ENCODE results near the gene ARID3A. TPM values are rescaled to one million over a fixed set of nuclear protein-coding genes. Genes with fewer than 3 reads are reported as not detected.

The ARID3A gene
- total RNA-seq, 2 donors from 2014 or later: 3.8 to 18.7 TPM

DNA sequence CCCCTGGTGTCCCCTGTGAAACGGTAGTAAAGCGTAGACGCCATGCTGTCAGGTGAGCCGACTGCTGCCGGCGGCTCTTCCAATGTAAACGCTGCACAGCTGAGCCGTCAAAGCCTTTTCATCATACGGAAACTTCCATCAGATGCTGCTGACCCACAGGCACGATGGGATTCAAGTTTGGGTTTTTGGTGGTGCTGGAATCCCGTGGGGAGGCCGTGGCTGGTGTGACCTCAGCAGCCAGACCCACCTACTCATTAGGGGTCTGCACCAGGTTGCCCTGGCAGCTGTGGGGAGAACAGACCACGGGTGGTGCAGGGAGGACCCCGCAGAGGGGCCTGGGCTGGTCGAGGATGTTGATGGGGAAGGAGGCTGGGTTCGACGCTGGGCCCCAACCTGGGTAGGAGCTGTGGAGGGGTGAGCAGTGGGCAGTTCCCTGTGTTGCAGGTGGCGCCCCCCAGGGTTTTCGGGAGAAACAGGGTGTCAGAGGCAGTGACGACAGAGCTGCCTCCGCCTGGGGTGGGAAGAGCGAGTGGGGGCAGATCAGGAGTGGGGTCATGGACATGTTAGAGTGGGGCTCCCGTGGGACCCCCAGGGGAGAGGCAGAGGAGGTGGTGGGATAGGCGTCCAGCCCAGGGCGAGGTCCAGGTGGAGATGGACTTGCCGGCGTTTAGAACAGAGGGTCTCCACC lies 81.0 kb downstream of the ARID3A start:
- intact Hi-C loops (cut with DNase I): no loop called here
- TF ChIP-seq, protein P1, sequence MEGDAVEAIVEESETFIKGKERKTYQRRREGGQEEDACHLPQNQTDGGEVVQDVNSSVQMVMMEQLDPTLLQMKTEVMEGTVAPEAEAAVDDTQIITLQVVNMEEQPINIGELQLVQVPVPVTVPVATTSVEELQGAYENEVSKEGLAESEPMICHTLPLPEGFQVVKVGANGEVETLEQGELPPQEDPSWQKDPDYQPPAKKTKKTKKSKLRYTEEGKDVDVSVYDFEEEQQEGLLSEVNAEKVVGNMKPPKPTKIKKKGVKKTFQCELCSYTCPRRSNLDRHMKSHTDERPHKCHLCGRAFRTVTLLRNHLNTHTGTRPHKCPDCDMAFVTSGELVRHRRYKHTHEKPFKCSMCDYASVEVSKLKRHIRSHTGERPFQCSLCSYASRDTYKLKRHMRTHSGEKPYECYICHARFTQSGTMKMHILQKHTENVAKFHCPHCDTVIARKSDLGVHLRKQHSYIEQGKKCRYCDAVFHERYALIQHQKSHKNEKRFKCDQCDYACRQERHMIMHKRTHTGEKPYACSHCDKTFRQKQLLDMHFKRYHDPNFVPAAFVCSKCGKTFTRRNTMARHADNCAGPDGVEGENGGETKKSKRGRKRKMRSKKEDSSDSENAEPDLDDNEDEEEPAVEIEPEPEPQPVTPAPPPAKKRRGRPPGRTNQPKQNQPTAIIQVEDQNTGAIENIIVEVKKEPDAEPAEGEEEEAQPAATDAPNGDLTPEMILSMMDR (IDR thresholded peaks at IDR 0.05): no peak
- TF ChIP-seq POLR2A (IDR thresholded peaks at IDR 0.05): no peak
- TF ChIP-seq POLR2AphosphoS5 (IDR thresholded peaks at IDR 0.05): no peak
- Histone ChIP-seq H3K4me1 (replicated peaks) (no peaks in the 10 kb centered on the region), H3K27me3 (replicated peaks; ENCODE audit: insufficient read depth) (no peaks in the 10 kb centered on the region), H3K36me3 (peaks cover 3 to 18% of the 10 kb centered on the region in 2 donors), H3K9me3 (no peaks in the 10 kb centered on the region), H3K4me3 (no peak overlapping the region), H3K27ac (no peak overlapping the region)
- no peak for DNase-seq (ENCODE audit: low spot score)
- WGBS: 79% methylated on average over 25 of the region's 27 CpGs

DNA sequence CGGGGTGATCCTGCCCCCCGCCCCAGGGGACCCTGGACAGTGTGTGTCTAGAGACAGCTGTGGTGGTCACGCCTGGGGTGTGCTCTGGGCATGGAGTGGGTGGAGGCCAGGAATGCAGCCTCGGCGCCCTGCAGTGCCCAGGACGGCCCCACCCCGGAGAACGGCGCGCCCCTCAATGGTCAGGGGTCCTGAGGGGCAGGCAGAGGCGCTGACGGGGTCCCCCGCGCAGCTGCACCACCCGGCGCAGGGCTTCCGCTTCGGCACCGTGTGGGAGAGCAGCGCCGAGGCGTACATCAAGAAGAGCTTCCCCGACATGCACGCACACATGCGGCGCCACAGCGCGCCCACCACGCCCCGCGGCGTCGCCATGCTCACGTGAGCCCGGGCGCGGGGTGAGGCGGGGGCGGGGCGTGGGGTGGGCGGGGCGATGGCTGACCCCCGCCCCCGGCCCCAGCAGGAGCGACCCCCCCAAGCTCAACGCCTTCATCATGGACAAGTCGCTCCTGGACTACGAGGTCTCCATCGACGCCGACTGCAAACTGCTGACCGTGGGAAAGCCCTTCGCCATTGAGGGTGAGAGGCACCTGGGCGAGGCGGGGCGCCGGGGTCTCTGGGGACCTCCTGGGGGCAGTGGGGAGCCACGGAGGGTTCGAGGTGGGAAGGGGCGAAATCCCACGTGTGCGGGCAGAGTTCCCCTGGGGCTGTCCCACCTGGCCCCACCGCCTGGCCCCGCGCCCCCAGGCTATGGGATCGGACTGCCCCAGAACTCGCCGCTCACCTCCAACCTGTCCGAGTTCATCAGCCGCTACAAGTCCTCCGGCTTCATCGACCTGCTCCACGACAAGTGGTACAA lies 81.8 kb downstream of the ARID3A start:
- H3K27me3 ChIP-seq (replicated peaks; ENCODE audit: insufficient read depth): no peaks in the 10 kb centered on the region
- no peaks in the 10 kb centered on the region for H3K4me1 ChIP-seq (replicated peaks)
- no peak overlapping the region for H3K4me3 ChIP-seq
- H3K9me3 ChIP-seq: no peaks in the 10 kb centered on the region
- peaks cover 6 to 19% of the 10 kb centered on the region in 2 donors for H3K36me3 ChIP-seq
- TF ChIP-seq, protein P1 (IDR thresholded peaks at IDR 0.05): no peak
- no peak for TF ChIP-seq POLR2AphosphoS5 (IDR thresholded peaks at IDR 0.05)
- TF ChIP-seq POLR2A (IDR thresholded peaks at IDR 0.05): no peak
- DNase-seq (ENCODE audit: low spot score): no peak
- intact Hi-C loops (cut with DNase I): no loop called here
- no peak overlapping the region for H3K27ac ChIP-seq
- 90% methylated on average over 72 of the region's 73 CpGs for WGBS

DNA sequence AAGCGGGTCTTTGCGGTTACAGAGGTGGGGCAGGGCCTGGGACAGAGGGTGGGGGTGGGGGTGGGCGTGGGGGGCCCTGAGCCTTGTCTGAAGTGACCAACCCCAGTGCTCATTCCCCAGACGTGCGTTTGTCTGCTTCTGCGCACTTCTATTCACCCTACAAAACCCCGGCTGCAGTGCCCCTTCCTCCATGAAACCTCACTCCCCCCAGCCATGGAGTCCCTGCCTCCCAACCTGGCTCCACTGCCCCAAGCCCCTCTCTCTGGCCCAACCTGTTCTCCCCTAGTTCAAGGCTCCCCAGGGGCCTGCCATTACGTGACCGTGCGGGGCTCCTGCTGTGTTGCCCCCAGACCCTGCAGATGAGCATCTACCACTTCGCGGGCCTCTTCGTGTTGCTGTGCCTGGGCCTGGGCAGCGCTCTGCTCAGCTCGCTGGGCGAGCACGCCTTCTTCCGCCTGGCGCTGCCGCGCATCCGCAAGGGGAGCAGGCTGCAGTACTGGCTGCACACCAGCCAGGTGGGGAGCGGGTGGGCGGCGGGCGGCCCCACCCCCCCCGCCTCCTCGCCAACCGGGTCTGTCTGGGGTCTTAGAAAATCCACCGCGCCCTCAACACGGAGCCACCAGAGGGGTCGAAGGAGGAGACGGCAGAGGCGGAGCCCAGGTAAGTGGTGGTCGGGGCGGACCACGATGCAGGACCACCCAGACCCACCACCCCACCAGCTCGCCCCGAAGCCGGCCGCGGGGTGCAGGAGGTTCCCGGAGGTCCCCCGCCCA lies 82.6 kb downstream of the ARID3A start:
- intact Hi-C loops (cut with DNase I): no loop called here
- no peaks in the 10 kb centered on the region for H3K9me3 ChIP-seq
- H3K27ac ChIP-seq: no peak overlapping the region
- no peak for DNase-seq (ENCODE audit: low spot score)
- no peaks in the 10 kb centered on the region for H3K27me3 ChIP-seq (replicated peaks; ENCODE audit: insufficient read depth)
- no peaks in the 10 kb centered on the region for H3K4me1 ChIP-seq (replicated peaks)
- WGBS: 92% methylated on average over 33 of the region's 45 CpGs
- H3K36me3 ChIP-seq: peaks cover 6 to 23% of the 10 kb centered on the region in 2 donors
- no peak overlapping the region for H3K4me3 ChIP-seq
- no peak for TF ChIP-seq POLR2AphosphoS5 (IDR thresholded peaks at IDR 0.05)
- TF ChIP-seq, protein P1 (IDR thresholded peaks at IDR 0.05): no peak
- TF ChIP-seq POLR2A (IDR thresholded peaks at IDR 0.05): no peak

DNA sequence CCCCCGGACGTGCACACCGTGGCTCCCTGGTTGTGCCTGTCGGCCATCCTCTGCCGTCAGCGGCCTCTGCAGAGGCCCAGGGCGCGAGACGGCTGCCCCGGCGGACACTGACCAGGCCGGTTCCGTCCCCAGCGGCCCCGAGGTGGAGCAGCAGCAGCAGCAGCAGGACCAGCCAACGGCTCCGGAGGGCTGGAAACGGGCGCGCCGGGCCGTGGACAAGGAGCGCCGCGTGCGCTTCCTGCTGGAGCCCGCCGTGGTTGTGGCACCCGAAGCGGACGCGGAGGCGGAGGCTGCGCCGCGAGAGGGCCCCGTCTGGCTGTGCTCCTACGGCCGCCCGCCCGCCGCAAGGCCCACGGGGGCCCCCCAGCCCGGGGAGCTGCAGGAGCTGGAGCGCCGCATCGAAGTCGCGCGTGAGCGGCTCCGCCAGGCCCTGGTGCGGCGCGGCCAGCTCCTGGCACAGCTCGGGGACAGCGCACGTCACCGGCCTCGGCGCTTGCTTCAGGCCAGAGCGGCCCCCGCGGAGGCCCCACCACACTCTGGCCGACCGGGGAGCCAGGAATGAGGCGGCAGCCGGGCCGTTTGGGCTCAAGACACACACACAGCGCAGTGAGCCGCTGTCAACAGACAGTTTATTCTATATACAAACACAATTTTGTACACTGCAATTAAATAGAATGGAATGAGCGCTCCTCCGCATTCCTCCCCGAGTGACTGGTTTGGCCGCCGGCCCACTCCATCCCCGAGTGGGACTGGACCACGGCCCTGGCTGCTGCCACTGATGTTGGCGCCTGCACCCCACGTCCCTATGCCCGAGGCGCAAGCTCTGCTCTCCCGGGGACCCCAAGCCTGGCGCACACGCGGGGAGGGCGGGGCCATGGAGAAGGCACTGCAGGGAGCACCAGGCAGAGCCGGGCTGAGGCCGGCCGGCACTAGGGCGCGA lies 83.5 kb downstream of the ARID3A start:
- Histone ChIP-seq H3K27me3 (replicated peaks; ENCODE audit: insufficient read depth) (no peaks in the 10 kb centered on the region), H3K4me1 (replicated peaks) (no peaks in the 10 kb centered on the region), H3K4me3 (no peak overlapping the region), H3K9me3 (no peaks in the 10 kb centered on the region), H3K36me3 (peaks cover 6 to 23% of the 10 kb centered on the region in 2 donors), H3K27ac (no peak overlapping the region)
- intact Hi-C loops (cut with DNase I): no loop called here
- no peak for DNase-seq (ENCODE audit: low spot score)
- TF ChIP-seq, protein P1 (IDR thresholded peaks at IDR 0.05): no peak
- TF ChIP-seq POLR2A (IDR thresholded peaks at IDR 0.05): no peak
- TF ChIP-seq POLR2AphosphoS5 (IDR thresholded peaks at IDR 0.05): no peak
- 81% methylated on average over 92 of the region's 92 CpGs for WGBS
